Testis (tissue), 2 donors: ENCODE results near the gene RRP1B.
A peak's percentile ranks its signal among the peaks of the same experiment; 100 is the strongest.

ENCODE experiments used
- CTCF ChIP-seq, 3 experiments: fragments of 450-650 bp in 2 of 3; fragments of 200-600 bp in 1 of 3; sonication (generic) in 1 of 3; IDR thresholded peaks; one replicate each; pipeline ENCODE4 v1.5.1; 2016 to 2019; ENCODE audit warnings: antibody characterized with exemption in 3 of 3, mild to moderate bottlenecking in 2 of 3, moderate library complexity in 1 of 3
- POLR2A ChIP-seq: fragments of 450-650 bp; IDR thresholded peaks from one replicate; pipeline ENCODE4 v1.6.1; 2017; ENCODE audit warnings: antibody characterized with exemption, mild to moderate bottlenecking, moderate library complexity

- peak in 2 of 3 experiments; percentile 22 to 53 for TF ChIP-seq CTCF (IDR thresholded peaks at IDR 0.05)
- no peak for TF ChIP-seq POLR2A
Observed at GRCh38 chr21:43728467-43729390, 69.4 kb downstream of the RRP1B start.
